Coronary artery (tissue), 2 donors: ENCODE measurements around the gene LPAR6.

Source experiments
- DNase-seq: peaks from one replicate; pipeline ENCODE4 v3.0.0-alpha.2; 2017; ENCODE audit warnings: low spot score
- H3K27ac ChIP-seq, 2 donors: fragments of 200-600 bp; sonication (generic); one replicate each; pipeline ENCODE4 v1.5.1; 2016 to 2019
- H3K4me3 ChIP-seq: fragments of 200-600 bp; sonication (generic); 2 replicates; pipeline ENCODE4 v1.5.1; 2016; ENCODE audit warnings: mild to moderate bottlenecking, moderate library complexity
- TF ChIP-seq, protein P1 (sequence below): fragments of 200-600 bp; sonication (generic); IDR thresholded peaks from one replicate; pipeline ENCODE4 v1.5.1; 2019; ENCODE audit warnings: antibody characterized with exemption

LPAR6 gene

DNA sequence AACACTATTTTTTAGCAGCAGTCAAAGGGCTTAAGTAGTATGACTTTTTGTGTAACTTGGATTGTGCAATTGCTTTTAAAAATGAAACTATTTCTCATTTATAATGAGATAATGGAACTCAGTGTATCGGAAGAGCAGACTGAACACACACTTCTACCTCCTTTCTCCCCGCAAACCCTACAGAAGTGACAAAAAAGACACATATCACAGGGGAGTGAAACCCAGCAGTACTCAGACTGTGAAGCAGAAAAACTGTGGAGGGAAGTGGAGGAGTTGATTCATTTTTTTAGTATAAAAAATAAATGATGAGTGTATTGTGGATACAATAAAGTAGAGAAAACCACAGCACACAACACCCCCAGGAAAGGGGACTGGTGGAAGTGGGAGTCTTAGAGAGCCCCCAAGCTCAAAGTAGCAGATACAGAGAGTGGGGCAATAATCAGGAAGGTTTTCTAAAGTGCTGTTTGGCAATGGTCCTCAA lies 9.7 kb downstream of the LPAR6 start:
- Histone ChIP-seq H3K27ac (peak overlapping the region; percentile 48 to 77), H3K4me3 (peak overlapping the region; percentile 40)
- TF ChIP-seq, protein P1, sequence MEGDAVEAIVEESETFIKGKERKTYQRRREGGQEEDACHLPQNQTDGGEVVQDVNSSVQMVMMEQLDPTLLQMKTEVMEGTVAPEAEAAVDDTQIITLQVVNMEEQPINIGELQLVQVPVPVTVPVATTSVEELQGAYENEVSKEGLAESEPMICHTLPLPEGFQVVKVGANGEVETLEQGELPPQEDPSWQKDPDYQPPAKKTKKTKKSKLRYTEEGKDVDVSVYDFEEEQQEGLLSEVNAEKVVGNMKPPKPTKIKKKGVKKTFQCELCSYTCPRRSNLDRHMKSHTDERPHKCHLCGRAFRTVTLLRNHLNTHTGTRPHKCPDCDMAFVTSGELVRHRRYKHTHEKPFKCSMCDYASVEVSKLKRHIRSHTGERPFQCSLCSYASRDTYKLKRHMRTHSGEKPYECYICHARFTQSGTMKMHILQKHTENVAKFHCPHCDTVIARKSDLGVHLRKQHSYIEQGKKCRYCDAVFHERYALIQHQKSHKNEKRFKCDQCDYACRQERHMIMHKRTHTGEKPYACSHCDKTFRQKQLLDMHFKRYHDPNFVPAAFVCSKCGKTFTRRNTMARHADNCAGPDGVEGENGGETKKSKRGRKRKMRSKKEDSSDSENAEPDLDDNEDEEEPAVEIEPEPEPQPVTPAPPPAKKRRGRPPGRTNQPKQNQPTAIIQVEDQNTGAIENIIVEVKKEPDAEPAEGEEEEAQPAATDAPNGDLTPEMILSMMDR: no peak
- no peak for DNase-seq

DNA sequence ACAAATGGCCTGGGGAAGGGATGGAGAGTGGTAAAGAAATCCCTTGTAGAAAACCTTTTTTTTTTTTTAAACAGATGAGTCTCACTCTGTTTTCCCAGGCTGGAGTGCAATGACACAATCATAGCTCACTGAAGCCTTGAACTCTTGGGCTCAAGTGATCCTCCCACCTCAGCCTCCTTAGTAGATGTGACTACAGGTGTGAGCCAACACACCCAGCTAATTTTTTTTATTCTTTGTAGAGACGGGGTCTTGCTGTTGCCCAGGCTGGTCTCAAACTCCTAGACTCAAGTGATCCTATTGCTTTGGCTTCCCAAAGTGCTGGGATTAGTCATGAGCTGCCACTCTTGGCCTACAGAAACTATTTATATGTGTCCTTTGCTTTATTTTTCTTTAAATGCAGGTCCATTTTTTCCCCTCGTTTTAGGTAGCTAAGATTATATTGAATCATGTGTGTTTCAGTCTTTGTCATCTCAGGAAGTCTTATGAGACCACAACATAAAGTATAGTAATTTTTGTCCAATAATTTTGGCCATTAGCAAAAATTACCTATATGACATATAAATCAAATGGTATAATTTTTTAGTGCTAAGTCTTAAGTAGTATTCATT lies 10.5 kb downstream of the LPAR6 start:
- Histone ChIP-seq H3K4me3 (no peak overlapping the region), H3K27ac (peak overlapping the region; percentile 26 to 42)
- DNase-seq: no peak
- TF ChIP-seq, protein P1: no peak

DNA sequence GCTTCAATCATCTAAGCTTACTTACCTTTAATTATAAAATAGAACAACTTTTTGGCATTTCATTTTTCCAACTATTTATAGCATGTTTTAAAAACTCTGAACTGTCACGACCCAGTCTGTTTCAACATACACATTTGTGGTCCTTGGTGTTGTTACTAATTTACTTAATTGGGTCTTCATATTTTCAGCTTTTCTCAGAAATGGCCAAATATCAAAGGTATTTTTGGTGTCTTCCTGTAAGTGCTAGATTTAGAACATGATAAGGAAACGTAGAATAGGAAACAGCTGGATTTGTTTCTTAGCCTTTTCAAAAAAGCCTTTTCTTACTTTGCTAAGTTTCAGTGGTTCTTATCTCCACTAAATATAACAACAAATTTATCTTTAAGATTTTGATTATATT lies 11.4 kb downstream of the LPAR6 start:
- Histone ChIP-seq H3K4me3 (peak overlapping the region; percentile 28), H3K27ac (peak overlapping the region; percentile 39 to 74)
- TF ChIP-seq, protein P1: no peak
- no peak for DNase-seq

DNA sequence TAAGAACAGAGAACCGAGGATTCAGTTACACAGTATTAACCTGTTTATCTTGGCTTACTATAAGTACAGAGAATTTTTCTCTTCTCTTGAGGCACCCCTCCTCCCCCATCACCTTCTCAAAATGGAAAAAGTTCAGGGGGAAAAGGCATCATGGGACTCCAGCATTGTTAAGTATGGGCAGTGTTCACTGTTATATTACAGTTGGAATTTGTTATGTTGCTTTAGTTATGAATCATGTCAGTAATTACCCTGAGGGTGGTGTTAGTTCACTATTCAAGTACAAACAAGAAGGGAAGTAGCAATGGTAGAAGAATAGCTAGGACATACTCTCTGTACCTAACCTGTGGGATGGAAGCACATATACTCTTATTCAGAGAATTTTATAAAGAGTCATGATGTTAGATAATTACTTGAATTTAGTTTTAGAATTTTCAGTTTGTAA lies 12.0 kb downstream of the LPAR6 start:
- no peak for DNase-seq
- TF ChIP-seq, protein P1: no peak
- Histone ChIP-seq H3K27ac (peak overlapping the region; percentile 39 to 74), H3K4me3 (peak overlapping the region; percentile 28)

DNA sequence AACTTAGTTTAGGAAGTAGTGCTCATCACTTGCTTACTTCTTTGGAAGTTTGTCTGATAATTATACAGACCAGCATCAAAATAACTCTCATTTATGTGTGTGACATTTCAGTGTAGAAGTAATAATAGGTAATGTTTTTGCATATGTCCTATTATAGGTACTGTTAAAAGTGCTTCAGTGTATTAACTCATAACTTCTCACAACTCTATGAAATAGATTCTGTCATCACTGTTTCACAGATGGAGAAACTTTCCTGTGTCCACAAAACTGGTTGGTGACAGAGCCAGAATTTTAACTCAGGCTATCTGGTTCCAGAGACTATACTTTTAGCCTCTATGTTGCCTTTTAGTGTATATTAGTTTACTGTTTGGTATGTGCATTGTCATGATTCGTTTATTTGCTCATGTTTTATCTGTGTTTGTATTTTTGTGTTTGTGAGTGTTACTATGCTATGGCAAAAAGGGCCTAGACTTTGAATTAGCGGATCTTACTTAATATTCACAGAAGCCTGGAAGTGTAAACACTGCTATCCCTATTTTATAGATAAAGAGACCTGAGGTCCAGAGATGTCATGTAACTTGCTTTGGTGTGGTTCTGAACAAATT lies 12.7 kb downstream of the LPAR6 start:
- DNase-seq: no peak
- TF ChIP-seq, protein P1: no peak
- Histone ChIP-seq H3K4me3 (peak overlapping the region; percentile 28), H3K27ac (peak overlapping the region; percentile 39 to 74)

DNA sequence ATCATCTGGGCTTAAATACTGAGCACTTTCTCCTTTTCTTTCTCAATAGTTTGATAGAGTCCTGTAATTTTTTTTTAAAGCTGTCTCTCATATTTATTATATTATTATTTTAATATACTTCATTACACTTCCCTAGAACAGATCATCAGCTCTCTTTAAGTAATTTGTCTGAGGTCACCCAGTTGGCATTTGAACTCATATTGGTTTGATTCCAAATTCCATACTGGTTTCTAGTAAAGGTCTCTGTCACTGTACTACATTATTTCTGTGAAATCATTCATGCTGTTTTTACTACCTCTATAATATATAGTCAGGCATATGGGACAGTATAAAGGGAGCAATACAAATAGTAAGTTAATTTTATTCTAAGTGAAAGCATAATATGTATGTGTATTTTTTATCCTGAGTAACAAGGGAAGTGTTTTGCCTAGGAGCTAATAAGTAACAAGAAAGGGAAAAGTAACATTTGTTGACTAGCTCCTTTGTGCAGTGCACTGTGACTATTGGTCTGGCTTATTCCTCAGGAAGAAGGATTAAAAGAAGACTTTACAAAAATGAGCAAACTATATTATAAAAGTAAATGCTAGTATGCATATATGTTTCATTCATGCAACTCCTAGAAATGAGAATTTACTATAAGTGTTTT lies 14.3 kb downstream of the LPAR6 start:
- TF ChIP-seq, protein P1: no peak
- H3K4me3 ChIP-seq: no peak overlapping the region
- peak overlapping the region in 1 of 2 donors; percentile 15 for H3K27ac ChIP-seq
- DNase-seq: no peak
